ENCODE results near the gene CORO7. TPM values are rescaled to one million over a fixed set of nuclear protein-coding genes. Genes with fewer than 3 reads are reported as not detected.
A peak's percentile ranks its signal among the peaks of the same experiment; 100 is the strongest.
"Not testable (repeated sequence)": the region's sequence is repeated elsewhere in the genome, so short reads cannot be mapped to it uniquely, and the experiment has no call there.

CORO7 gene
- total RNA-seq, 1 donor: 107 TPM

DNA sequence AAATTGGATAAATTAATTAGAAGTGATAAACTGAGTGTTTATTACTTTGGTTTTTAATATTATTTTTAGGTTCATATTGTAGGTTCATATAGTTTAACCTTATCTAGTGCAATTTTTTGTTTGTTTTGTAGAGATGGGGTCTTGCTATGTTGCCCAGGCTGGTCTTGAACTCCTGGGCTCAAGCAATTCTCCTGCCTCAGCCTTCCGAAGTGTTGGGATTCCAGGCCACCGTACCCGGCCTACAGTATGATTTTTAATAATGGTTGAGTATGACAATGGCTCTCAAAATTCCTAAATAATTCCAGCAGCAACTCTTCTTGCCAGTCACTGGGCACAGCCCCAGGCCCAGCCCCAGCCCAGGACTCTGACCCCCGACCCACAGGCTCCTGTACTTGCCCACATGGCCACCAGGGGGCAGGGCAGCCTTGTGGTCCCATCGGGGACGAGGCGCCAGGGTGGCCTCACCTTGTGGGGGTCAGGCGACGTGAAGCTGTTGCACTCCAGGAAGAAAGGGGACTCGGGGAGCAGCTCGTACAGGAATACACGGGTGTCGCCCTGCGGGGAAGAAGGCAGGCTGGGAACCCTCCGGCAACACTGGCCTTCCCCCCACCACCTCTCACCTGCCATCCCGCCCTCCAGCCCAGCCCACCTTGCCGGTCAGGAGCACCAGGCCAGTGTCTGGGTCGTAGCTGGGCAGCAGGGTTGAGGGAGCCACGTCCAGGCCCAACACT, 57.4 kb downstream of the CORO7 start:
- peak in 2 of 3 donors; percentile 42 to 64 for DNase-seq (ENCODE audit: low read depth in 2 of 3, low spot score in 2 of 3)

DNA sequence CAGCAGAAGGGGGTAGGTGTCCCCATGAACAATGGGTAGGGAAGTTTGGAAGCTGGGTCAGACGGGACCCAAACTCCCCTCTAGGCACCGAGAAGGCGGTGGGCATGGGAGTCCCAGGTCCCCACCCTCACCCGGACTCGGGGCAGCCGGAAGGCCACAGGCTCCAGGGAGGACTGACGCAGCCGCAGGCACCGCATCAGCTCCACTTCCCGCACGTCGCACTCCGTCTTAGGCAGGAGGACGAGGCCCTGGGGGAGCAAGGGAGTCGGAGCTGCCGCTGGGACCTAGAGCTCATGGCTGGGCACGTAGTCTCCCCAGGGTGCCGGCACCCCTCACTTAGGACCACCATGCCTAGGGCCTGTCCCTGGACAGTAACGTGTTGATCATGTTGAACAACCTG, 58.2 kb downstream of the CORO7 start:
- DNase-seq (ENCODE audit: low read depth in 2 of 3, low spot score in 2 of 3): no peak

DNA sequence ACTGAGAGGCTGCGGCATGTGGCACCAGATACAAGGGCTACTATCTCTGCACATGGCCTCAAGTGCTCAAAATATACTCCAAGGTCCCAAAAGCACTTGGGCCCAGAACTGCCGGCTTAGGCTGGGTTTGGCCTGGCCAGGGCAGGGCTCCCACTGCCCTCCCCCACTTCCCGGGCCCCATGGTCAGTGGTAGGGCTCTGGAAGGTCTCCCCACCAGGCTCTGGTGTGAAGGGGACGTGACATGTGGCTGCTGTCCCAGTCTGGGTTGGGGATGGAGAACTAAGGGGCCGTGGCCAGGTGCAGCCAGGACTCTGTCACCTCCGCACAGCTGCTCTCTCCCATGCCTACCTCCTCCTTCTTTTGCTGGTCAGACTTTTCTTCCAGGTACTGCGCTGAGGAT, 59.6 kb downstream of the CORO7 start:
- DNase-seq (ENCODE audit: low read depth in 2 of 3, low spot score in 2 of 3): no peak

DNA sequence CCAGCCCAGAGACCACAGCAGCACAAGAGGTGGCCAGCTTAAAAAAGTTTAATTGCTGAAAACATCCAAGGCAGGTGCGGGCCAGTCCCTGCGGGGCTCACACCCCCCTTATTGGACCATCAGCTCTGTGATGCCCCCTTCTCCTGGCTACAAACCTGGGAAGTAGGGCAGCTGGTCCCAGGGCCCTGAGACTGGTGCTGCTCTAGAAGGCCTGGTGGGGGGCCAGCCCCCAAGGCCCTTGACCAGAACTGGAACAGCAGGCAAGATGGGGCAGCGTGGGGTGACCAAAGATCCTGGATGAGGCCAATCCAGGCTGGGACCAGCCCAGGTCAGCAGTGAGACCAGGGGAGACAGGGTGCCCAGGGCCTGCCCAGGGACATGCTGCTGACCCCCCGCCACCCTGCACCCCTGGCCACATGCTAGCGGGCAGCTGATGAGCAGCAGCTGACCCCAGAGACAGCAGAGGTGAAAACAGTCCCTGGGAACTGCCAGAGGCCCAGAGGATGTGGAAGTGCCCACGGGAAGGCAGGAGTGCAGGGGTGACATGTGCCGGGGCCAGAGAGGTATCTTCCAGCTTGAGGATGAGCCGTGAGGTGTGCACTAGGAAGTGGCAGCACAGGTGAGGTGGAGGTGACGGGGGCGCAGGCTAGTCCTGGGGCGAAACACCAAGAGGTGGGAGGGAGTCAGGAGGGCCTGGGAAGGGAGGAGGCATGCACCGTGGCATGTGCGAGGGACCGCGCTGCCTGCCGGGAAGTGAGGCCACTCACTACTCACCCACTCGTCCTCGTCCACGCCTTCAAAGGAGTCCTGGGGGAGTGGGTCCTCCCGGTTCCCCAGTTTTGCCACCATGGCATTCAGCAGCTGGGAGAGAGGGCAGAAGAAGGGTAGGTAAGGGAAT, 61.6 kb downstream of the CORO7 start:
- no peak for DNase-seq (ENCODE audit: low read depth in 2 of 3, low spot score in 2 of 3)

DNA sequence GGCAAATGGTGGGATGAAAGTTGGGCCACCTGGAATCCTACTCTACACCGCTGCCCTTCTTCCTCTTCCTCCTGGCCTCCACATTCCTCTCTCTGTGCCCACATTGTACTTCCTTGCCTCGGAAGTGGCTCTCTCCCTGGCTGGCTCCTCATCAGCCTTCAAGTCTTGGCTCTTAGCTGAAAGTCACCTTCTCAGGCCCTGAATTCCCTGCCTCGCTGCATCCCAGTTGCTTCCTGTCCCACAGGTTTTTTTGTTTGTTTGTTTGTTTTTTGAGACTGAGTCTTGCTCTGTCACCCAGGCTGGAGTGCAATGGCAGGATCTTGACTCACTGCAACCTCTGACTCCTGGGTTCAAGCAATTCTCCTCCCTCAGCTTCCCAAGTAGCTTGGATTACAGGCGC, 62.7 kb downstream of the CORO7 start:
- DNase-seq (ENCODE audit: low read depth in 2 of 3, low spot score in 2 of 3): no peak

DNA sequence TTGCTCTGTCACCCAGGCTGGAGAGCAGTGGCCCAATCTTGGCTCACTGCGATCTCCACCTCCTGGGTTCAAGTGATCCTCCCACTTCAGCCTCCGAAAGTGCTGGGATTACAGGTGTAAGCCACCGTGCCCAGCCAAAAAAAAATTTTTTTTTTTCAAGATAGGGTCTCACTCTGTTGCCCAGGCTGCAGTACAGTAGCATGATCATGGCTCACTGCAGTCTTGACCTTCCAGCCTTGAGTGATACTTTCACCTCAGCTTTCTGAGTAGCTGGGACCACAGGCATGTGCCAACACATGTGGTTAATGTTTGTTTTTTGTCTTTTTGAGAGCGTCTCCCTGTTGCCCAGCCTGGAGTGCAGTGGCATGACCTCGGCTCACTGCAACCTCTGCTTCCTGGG, 63.6 kb downstream of the CORO7 start:
- no peak for DNase-seq (ENCODE audit: low read depth in 2 of 3, low spot score in 2 of 3)

DNA sequence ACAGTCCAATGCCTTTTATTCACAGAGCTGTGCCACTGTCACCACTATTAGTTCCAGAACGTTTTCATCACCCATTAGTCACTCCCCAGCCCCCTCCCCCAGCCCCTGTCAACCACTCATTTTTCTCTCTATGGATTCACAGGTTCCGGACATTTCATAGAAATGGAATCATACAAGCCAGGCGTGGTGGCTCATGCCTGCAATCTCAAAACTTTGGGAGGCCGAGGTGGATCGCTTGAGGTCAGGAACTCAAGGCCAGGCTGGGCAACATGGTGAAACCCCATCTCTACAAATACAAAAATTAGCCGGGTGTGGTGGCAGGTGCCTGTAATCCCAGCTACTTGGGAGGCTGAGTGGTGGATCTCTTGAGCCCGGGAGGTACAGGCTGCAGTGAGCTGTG, 64.5 kb downstream of the CORO7 start:
- no peak for DNase-seq (ENCODE audit: low read depth in 2 of 3, low spot score in 2 of 3)

DNA sequence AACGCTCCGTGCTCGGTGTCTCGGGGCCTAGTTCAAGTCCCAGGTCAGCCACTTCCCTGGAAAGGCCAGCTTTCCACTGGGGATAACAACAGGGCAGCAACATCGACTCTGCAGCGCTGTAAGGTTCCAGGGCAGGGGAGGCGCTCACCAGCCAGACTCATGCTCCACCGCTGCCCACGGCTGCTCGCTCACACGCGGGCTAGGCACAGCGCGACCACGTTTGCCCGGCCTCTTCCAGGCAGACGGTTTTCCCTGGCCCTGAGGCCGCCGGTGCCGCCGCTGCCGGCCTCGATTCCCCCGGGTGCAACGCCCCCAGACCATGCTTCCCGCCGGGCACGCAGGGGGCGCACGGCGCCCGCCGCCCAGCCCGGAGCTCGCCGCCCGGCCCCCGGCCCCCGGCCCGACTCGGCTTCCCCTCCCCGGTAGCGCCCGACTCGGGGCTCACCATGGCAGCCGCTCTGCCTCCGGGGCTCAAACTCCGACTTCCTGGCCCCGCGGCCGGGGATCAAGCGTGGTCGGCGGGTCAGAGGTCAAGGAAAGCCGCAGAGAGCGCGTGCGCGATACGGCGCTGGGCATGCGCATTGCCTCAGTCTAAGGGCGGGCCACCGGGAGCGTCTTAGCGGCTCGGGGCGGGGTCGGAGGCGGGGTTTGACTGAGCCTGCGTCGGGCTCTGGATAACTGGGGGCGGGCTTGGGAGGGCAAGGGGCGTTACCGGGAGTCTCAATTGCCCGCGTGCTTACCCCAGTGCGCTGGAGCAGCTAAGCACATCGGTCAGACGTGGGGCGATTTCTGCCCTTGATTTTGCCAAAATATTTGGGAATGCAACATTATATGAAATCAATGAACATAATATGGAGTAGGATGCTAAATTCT, 65.4 kb downstream of the CORO7 start, which contains the start of gene PAM16:
PAM16 (minus strand) TSS at position 535 of the 873 bp plus-strand sequence; CDS start at position 448, 87 bp downstream.
- DNase-seq (ENCODE audit: low read depth in 2 of 3, low spot score in 2 of 3): peak; percentile 94 to 97 (median 95)

DNA sequence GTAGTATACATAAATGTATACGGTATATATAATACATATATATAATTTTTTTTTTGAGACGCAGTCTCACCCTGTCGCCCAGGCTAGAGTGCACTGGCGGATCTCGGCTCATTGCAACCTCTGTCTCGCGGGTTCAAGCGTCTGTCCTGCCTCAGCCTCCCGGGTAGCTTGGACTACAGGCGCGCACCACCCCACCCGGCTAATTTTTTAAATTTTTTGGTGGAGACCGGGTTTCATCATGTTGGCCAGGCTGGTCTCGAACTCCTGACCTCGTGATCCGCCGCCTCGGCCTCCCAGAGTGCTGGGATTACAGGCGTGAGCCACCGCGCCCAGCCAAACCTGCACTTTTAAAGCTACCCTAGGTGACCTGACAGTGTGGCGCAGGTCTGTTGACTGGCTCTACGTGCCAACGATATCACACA, 66.0 kb downstream of the CORO7 start:
- DNase-seq (ENCODE audit: low read depth in 2 of 3, low spot score in 2 of 3): no peak

DNA sequence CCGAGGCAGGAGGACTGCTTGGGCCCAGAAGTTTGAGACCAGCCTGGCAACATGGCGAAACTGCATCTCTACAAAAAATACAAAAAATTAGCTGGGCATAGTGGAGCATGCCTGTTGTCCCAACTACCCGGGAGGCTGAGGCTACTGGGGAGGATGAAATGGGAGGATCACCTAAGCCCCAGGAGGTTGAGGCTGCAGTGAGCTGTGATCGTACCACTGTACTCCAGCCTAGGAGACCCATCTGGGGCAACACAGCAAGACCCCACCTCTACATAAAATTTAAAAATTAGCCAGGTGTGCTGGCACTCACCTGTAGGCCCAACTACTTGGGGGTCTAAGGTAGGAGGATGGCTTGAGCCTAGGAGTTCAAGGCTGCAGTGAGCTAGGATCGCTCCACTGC, 67.1 kb downstream of the CORO7 start:
- no peak for DNase-seq (ENCODE audit: low read depth in 2 of 3, low spot score in 2 of 3)

DNA sequence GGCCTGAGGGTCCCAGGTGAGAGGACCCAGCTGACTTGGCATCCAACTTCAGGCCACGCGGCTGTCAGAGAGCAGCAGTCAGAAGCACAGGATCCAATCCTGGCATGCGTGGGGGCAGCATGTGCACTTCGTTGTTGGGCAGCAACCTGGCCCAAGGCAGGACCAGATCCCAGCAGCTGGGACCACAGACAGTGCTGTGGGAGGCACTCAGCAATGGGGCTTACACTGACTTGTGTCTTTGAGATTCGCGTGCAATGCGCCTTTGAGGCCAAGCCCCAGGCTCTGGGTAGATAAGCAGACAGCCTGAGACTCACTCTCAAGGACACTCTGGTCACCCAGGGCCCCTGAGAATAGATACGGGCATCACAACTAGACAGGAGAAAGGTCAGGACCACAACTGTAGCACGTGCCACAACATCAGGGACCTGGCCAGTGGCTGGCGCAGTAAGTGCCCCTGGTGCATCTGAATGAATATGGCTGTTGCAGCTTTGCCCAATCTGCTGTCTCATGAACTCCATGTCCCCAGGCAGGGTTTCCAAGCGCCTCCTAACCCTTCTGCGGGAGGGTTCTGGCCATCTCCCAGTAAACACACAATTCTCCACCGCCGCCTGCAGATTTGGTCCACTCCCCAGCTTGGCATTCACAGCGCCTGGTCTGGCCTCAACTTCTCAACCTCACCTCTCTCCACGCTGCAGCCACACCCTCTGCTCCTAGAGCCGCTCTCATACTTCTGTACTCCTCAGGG, 68.5 kb downstream of the CORO7 start:
- no peak for DNase-seq (ENCODE audit: low read depth in 2 of 3, low spot score in 2 of 3)

DNA sequence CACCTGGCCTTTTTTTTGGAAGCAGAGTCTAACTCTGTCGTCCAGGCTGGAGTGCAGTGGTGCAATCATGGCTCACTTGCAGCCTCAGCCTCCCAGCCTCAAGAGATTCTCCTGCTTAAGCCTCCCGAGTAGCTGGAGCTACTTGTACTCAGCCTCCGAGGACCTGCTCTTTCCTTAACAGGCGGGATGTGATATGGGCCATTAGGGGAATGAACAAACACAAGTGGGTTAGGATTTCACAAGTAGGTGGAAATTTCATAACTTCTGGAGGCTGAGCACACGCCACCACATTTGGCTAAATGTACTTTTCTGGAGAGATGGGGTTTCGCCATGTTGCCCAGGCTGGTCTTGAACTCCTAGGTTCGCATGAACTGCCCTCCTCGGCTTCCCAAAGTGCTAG, 69.4 kb downstream of the CORO7 start:
- DNase-seq (ENCODE audit: low read depth in 2 of 3, low spot score in 2 of 3): no peak

DNA sequence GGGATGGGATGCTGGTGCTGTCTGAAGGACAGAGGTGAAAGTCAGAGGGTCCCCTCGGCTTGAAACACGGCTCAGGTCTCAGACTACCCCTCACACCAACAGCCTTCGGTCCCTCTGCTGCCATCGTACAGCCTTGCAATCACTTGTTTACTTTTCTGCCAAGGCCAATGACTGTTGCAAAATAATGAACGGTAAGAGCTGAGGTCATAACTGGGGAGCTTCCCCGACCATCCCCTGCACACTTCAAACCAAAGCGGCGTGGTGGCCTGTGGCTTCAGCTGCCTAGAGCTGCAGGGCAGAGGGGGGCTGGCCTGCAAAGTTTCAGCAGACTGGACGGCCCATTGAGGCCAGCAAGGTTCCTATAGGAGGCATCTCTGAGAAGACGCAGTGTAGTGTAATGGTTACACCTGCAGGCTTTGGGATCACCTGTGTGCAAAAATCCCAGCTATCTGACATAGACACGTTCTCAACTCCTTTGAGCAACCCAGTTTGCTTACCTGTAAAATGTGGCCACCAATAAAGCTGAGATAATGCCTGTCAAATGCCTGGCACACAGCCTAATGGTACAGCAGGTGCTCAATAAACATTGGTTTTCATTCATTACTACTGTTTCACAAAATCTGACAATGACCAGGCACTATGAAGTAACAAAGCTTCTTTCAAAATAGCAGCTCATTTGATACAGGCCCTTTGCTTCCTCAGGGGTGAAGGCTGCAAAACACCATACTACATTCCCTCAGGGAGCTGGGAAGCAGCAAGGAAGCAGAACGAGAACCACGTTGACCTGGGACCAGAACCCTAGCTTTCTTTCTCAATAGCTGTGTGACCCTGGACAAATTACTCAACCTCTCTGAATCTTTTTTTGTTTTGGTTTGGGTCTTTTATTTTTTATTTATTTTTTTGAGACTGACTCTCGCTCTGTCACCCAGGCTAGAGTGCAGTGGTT, 70.3 kb downstream of the CORO7 start:
- DNase-seq (ENCODE audit: low read depth in 2 of 3, low spot score in 2 of 3): no peak

DNA sequence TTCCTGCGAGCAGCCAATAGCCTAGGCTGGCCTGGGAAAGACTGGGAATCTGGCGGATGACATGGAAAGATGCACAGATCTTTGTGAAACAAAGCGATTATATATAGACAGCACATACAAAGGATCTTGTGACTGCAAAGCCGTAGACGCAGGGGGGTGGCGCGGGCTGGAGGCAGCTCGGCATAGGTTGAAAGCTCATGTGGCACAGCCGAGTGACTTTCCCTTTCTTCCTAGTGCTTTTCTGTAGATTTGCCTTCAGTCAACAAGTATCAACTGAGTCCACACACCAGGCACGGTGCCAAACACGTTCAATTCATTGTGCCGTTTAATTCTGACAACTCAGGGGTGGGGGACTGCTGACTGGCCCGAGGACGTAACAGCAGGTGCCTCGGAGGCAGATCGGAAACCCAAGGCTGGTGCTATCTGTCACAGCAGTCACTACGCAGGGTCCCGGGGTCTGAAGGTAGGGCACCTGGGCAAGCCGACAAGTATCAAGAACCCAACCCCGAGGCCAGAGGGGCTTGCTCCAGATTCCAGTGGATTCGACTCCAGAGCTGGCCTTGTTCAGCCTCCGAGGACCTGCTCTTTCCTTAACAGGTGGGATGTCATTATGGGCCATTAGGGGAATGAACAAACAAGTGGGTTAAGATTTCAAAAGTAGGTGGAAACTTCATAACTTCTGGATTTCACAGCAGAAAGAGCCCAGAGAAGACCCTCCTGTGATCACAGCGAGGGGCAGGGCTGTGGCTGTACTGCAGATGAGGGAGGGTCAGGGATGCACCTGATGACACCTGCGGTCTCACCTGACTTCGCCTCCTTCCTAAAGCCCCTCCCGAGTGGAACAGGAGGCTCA, 71.2 kb downstream of the CORO7 start:
- no peak for DNase-seq (ENCODE audit: low read depth in 2 of 3, low spot score in 2 of 3)

DNA sequence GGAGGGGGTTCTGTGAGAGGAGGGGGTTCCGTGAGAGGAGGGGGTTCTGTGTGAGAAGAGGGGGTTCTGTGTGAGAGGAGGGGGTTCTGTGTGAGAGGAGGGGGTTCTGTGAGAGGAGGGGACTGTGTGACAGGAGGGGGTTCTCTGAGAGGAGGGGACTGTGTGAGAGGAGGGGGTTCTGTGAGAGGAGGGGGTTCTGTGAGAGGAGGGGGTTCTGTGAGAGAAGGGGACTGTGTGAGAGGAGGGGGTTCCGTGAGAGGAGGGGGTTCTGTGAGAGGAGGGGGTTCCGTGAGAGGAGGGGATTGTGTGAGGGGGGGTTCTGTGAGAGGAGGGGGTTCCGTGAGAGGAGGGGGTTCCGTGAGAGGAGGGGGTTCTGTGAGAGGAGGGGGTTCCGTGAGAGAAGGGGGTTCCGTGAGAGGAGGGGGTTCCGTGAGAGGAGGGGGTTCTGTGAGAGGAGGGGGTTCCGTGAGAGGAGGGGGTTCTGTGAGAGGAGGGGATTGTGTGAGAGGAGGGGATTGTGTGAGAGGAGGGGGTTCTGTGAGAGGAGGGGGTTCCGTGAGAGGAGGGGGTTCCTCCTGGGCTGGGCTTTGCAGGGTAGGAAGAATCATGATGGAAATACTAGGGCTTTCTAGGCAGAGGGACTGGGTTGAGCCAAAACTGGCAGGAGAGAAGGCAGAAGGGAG, 72.0 kb downstream of the CORO7 start:
- DNase-seq (ENCODE audit: low read depth in 2 of 3, low spot score in 2 of 3): not testable (repeated sequence)

DNA sequence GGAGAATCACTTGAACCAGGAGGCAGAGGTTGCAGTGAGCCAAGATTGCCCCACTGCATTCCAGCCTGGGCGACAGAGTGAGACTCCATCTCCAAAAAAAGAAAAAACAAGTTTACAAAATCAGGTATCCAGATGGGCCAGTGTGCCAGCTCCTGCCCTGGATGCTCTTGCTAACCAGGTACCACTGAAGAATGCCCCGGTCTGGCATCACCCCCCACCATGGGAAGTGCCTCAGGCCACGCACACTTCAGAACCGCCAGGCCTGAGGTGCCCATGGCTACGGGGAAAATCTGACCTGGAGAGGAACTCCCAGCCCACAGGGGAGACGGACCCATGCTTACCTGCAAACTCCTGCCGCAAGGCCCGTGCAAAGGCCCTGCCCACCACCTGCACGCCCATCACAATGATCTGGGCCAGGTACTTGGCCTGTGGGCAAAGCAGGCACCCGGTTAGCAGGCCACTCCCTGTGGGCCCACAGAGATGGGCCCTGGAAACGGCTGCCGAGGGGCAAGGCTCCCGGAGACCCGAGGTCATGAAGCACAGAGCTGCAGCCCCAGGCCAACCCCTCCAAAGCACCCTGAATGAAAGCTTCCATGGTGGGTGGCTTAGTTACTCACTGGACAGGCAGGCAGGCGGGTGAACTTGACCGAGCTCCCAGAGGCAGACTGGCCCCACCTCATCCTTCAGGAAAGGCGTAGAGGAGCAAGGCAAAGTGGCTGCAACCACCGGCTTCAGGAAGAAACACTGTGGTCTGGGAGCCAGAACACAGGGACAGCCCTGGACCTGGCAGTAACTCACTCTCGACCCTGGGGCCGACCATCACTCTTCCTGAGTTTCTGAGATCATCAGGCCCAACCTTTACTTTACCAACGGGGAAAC, 73.3 kb downstream of the CORO7 start:
- no peak for DNase-seq (ENCODE audit: low read depth in 2 of 3, low spot score in 2 of 3)

DNA sequence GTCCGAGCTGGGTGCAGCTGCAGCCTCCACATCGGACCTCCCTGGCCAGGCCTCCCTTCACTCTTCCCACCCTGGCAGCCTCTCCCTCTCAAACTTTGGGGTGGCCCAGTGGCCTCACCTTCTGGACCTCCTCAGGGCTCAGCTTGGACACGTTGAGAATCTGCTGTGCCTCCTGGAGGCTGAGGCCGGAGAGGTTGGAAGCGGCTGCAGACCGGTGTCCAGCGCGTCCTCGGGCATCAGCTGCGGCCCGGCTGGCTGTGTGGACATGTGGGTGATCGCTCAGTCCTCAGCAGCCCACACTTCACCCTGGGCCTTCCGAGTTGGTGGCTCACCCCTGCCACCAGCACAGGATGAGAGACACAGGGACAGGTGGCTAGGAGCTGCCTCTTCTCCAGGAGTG, 75.1 kb downstream of the CORO7 start:
- DNase-seq (ENCODE audit: low read depth in 2 of 3, low spot score in 2 of 3): no peak
